ENCODE measurements around the gene CHRM1. TPM values are rescaled to one million over a fixed set of nuclear protein-coding genes. Genes with fewer than 3 reads are reported as not detected.

Gene CHRM1
- total RNA-seq, 1 experiment from 2014 or later, result not detected

GRCh38 chr11:62905927-62906531, 15.1 kb downstream of the CHRM1 start:
- DNase-seq (ENCODE audit: low read depth), result peak; percentile 81

- peak; percentile 17 for DNase-seq (ENCODE audit: low read depth)
These were observed 15.9 kb downstream of the CHRM1 start for GRCh38 chr11:62905296-62905695.

GRCh38 chr11:62902932-62903331, 18.2 kb downstream of the CHRM1 start:
- no peak for DNase-seq (ENCODE audit: low read depth)

GRCh38 chr11:62898027-62898426, 23.1 kb downstream of the CHRM1 start:
- no peak for DNase-seq (ENCODE audit: low read depth)

GRCh38 chr11:62897311-62897710, 23.9 kb downstream of the CHRM1 start:
- no peak for DNase-seq (ENCODE audit: low read depth)

GRCh38 chr11:62896049-62896448, 25.1 kb downstream of the CHRM1 start:
- DNase-seq (ENCODE audit: low read depth), result no peak

- DNase-seq (ENCODE audit: low read depth), result no peak
These were observed 25.7 kb downstream of the CHRM1 start for GRCh38 chr11:62895501-62895900.

- DNase-seq (ENCODE audit: low read depth), result no peak
These were observed 28.9 kb downstream of the CHRM1 start for GRCh38 chr11:62892077-62892922.

- no peak for DNase-seq (ENCODE audit: low read depth)
These were observed 31.4 kb downstream of the CHRM1 start for GRCh38 chr11:62889484-62890437.

- DNase-seq (ENCODE audit: low read depth), result no peak
These were observed 32.1 kb downstream of the CHRM1 start for GRCh38 chr11:62889126-62889483.

GRCh38 chr11:62888406-62888805, 32.8 kb downstream of the CHRM1 start:
- no peak for DNase-seq (ENCODE audit: low read depth)

- DNase-seq (ENCODE audit: low read depth), result no peak
These were observed 35.9 kb downstream of the CHRM1 start for GRCh38 chr11:62885137-62885750.

GRCh38 chr11:62883673-62884072, 37.5 kb downstream of the CHRM1 start:
- DNase-seq (ENCODE audit: low read depth), result no peak

GRCh38 chr11:62882788-62883501, 38.2 kb downstream of the CHRM1 start:
- DNase-seq (ENCODE audit: low read depth), result no peak

- no peak for DNase-seq (ENCODE audit: low read depth)
These were observed 38.8 kb downstream of the CHRM1 start for GRCh38 chr11:62882431-62882749.

- DNase-seq (ENCODE audit: low read depth), result peak; percentile 97
These were observed 39.4 kb downstream of the CHRM1 start for GRCh38 chr11:62881579-62882430.

- peak; percentile 90 for DNase-seq (ENCODE audit: low read depth)
These were observed 40.2 kb downstream of the CHRM1 start, which contains the start of gene SLC3A2 for GRCh38 chr11:62880803-62881578. Gene SLC3A2 (plus strand): TSS chr11:62880896. CDS start chr11:62881024, 128 bp downstream.

GRCh38 chr11:62880231-62880802, 40.8 kb downstream of the CHRM1 start:
- DNase-seq (ENCODE audit: low read depth), result peak; percentile 50
